Mesothelial cell of epicardium (in vitro differentiated cells): ENCODE data around the gene TRAK2. TPM values are rescaled to one million over a fixed set of nuclear protein-coding genes. Genes with fewer than 3 reads are reported as not detected.

Source experiments
- DNase-seq, 2 experiments: peaks; one replicate each; pipeline ENCODE4 v3.0.0; 2021; ENCODE audit warnings: low spot score in 2 of 2; ENCODE audit not compliant: unreplicated experiment in 2 of 2
- H3K27ac Mint-ChIP-seq: 2 replicates; pipeline ENCODE4 v1.8.0; 2021; ENCODE audit warnings: mixed read lengths
- H3K27me3 Mint-ChIP-seq: 2 replicates; pipeline ENCODE4 v1.8.0; 2021; ENCODE audit warnings: low read depth, mixed read lengths
- H3K36me3 Mint-ChIP-seq: 2 replicates; pipeline ENCODE4 v1.8.0; 2021; ENCODE audit warnings: mixed read lengths
- H3K4me1 Mint-ChIP-seq: 2 replicates; pipeline ENCODE4 v1.8.0; 2021; ENCODE audit warnings: mixed read lengths
- H3K4me3 Mint-ChIP-seq: 2 replicates; pipeline ENCODE4 v1.8.0; 2021; ENCODE audit warnings: mild to moderate bottlenecking, moderate library complexity, mixed read lengths
- H3K9me3 Mint-ChIP-seq: 2 replicates; pipeline ENCODE4 v1.8.0; 2021; ENCODE audit warnings: mixed read lengths
- CTCF ChIP-seq: fragments of 200-600 bp; sonication (generic); IDR thresholded peaks from one replicate; pipeline ENCODE4 v1.5.0; 2021; ENCODE audit warnings: antibody characterized with exemption; ENCODE audit not compliant: unreplicated experiment
- total RNA-seq: library from RNA; stranded (reverse); gene quantifications from 3 replicates; pipeline ENCODE4 v1.2.1, GENCODE V29; 2021

TRAK2 gene
- total RNA-seq, 1 donor from 2014 or later, result 21.5 TPM

- no peak overlapping the region for H3K4me3 Mint-ChIP-seq
- no peak overlapping the region for H3K27ac Mint-ChIP-seq
- no peaks in the 10 kb centered on the region for H3K27me3 Mint-ChIP-seq
- no peak for DNase-seq
- H3K4me1 Mint-ChIP-seq, result peaks cover 7% of the 10 kb centered on the region
- TF ChIP-seq CTCF, result no peak
- peaks cover 12% of the 10 kb centered on the region for H3K9me3 Mint-ChIP-seq
- H3K36me3 Mint-ChIP-seq, result peaks cover 24% of the 10 kb centered on the region
Observed at GRCh38 chr2:201483342-201483741, 32.1 kb upstream of the TRAK2 start.

- Mint-ChIP-seq H3K4me1 (peaks cover 7% of the 10 kb centered on the region), H3K9me3 (peaks cover 12% of the 10 kb centered on the region), H3K4me3 (no peak overlapping the region), H3K27me3 (no peaks in the 10 kb centered on the region), H3K36me3 (peaks cover 29% of the 10 kb centered on the region), H3K27ac (no peak overlapping the region)
- no peak for TF ChIP-seq CTCF
- DNase-seq, result no peak
Observed at GRCh38 chr2:201482543-201482942, 31.3 kb upstream of the TRAK2 start.

GRCh38 chr2:201472411-201472810 lies 21.2 kb upstream of the TRAK2 start:
- Mint-ChIP-seq H3K27ac (no peak overlapping the region), H3K9me3 (no peaks in the 10 kb centered on the region), H3K36me3 (peaks cover 53% of the 10 kb centered on the region), H3K4me3 (no peak overlapping the region), H3K27me3 (no peaks in the 10 kb centered on the region), H3K4me1 (peaks cover 2% of the 10 kb centered on the region)
- no peak for TF ChIP-seq CTCF
- no peak for DNase-seq

GRCh38 chr2:201471732-201472393 lies 20.6 kb upstream of the TRAK2 start:
- Mint-ChIP-seq H3K36me3 (peaks cover 51% of the 10 kb centered on the region), H3K27ac (no peak overlapping the region), H3K4me3 (no peak overlapping the region), H3K27me3 (no peaks in the 10 kb centered on the region), H3K9me3 (no peaks in the 10 kb centered on the region), H3K4me1 (peaks cover 2% of the 10 kb centered on the region)
- DNase-seq, result no peak
- no peak for TF ChIP-seq CTCF

GRCh38 chr2:201470821-201471731 lies 19.8 kb upstream of the TRAK2 start:
- Mint-ChIP-seq H3K27ac (no peak overlapping the region), H3K4me3 (no peak overlapping the region)
- DNase-seq, result no peak

More at GRCh38 chr2:201470821-201471731, 19.8 kb upstream of the TRAK2 start:
- Mint-ChIP-seq H3K9me3 (no peaks in the 10 kb centered on the region), H3K27me3 (no peaks in the 10 kb centered on the region), H3K4me1 (peaks cover 4% of the 10 kb centered on the region), H3K36me3 (peaks cover 51% of the 10 kb centered on the region)
- TF ChIP-seq CTCF, result no peak
